Stomach (tissue), 4 donors: ENCODE measurements around the gene CYP46A1.

Source experiments
- POLR2A ChIP-seq, 4 donors: fragments of 450-650 bp; IDR thresholded peaks; one replicate each; pipeline ENCODE4 v1.6.1; 2016; ENCODE audit warnings: antibody characterized with exemption in 4 of 4, control low read depth in 2 of 4, mild to moderate bottlenecking in 1 of 4, moderate library complexity in 1 of 4
- POLR2AphosphoS5 ChIP-seq, 3 donors: sonication (generic); formaldehyde crosslinking; IDR thresholded peaks; one replicate each; pipeline ENCODE4 v1.6.1; 2016; ENCODE audit warnings: antibody characterized with exemption in 3 of 3
- TF ChIP-seq, protein P1 (sequence below), 7 experiments: fragments of 450-650 bp in 4 of 7; fragments of 200-600 bp in 3 of 7; sonication (generic) in 3 of 7; IDR thresholded peaks; one replicate each; pipeline ENCODE4 v1.5.1; 2016 to 2019; ENCODE audit warnings: antibody characterized with exemption in 7 of 7, control low read depth in 2 of 7, mild to moderate bottlenecking in 1 of 7

DNA sequence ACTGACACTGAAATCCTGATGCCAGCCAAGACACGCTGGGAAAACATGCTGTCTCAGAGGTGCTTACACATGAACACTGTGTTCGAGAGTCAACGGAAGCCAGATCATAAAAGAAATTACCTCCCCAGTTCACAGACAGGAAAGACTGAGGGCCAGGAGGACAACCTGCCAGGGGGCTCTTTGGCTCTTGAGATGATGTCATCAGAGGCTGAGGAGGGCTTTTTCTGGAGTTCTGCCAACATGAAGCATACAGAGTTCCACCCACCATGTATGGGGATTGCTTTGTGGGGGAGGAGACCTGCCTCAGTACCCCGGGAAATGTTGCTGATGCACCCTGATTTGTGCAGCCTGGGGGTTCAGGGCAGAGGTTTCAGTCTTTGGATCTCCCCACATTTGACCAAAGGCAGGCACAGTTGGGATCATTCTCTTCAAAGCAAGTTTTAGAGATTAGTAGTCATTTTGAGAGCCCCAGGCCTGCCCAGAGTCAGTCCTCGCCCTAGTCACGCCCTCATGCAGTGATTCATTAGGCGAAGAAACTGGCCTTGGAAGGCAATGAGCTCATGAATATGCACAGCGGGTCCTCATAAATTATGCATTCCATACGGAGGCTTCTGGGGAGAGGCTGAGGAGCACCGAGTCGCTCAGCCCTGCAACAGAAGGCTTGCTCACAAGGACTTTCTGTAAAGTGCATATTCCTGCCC, 74.2 kb downstream of the CYP46A1 start:
- TF ChIP-seq, protein P1, sequence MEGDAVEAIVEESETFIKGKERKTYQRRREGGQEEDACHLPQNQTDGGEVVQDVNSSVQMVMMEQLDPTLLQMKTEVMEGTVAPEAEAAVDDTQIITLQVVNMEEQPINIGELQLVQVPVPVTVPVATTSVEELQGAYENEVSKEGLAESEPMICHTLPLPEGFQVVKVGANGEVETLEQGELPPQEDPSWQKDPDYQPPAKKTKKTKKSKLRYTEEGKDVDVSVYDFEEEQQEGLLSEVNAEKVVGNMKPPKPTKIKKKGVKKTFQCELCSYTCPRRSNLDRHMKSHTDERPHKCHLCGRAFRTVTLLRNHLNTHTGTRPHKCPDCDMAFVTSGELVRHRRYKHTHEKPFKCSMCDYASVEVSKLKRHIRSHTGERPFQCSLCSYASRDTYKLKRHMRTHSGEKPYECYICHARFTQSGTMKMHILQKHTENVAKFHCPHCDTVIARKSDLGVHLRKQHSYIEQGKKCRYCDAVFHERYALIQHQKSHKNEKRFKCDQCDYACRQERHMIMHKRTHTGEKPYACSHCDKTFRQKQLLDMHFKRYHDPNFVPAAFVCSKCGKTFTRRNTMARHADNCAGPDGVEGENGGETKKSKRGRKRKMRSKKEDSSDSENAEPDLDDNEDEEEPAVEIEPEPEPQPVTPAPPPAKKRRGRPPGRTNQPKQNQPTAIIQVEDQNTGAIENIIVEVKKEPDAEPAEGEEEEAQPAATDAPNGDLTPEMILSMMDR (IDR thresholded peaks at IDR 0.05) = no peak
- peak in 1 of 3 donors; percentile 41 for TF ChIP-seq POLR2AphosphoS5 (IDR thresholded peaks at IDR 0.05)
- no peak for TF ChIP-seq POLR2A (IDR thresholded peaks at IDR 0.05)
